AG10803 (cell line): ENCODE measurements around the gene PFKFB4.

Experiments used
- DNase-seq: peaks from one replicate; pipeline ENCODE4 v3.0.0; 2010; ENCODE audit warnings: low read depth
- H3K4me3 ChIP-seq: 2 replicates; pipeline ENCODE4 v1.5.1; 2011; ENCODE audit warnings: mild to moderate bottlenecking, low read length, control low read depth
- TF ChIP-seq, protein P1 (sequence below): conservative IDR thresholded peaks from 2 replicates; pipeline ENCODE4 v1.5.1; 2011; ENCODE audit warnings: mild to moderate bottlenecking, low read length, control low read depth, inconsistent platforms

The PFKFB4 gene

DNA sequence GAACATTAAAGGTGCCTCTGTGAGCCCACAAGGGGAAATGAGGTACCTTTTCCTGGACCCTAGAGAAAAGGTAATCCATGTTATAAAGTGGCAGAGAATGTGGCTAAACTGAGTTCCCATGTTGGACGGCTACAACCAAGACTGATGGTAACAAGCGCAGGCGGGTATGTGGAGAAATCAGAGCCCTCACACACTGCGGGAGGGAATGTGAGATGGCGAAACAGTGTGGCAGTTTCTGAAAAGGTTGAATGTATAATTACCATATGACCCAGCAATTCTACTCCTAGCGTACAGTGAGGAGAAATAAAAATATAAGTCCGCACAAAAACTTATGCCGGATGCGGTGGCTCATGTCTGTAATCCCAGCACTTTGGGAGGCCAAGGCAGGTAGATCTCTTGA lies 28.6 kb downstream of the PFKFB4 start:
- no peak overlapping the region for H3K4me3 ChIP-seq
- TF ChIP-seq, protein P1, sequence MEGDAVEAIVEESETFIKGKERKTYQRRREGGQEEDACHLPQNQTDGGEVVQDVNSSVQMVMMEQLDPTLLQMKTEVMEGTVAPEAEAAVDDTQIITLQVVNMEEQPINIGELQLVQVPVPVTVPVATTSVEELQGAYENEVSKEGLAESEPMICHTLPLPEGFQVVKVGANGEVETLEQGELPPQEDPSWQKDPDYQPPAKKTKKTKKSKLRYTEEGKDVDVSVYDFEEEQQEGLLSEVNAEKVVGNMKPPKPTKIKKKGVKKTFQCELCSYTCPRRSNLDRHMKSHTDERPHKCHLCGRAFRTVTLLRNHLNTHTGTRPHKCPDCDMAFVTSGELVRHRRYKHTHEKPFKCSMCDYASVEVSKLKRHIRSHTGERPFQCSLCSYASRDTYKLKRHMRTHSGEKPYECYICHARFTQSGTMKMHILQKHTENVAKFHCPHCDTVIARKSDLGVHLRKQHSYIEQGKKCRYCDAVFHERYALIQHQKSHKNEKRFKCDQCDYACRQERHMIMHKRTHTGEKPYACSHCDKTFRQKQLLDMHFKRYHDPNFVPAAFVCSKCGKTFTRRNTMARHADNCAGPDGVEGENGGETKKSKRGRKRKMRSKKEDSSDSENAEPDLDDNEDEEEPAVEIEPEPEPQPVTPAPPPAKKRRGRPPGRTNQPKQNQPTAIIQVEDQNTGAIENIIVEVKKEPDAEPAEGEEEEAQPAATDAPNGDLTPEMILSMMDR, result no peak
- no peak for DNase-seq

DNA sequence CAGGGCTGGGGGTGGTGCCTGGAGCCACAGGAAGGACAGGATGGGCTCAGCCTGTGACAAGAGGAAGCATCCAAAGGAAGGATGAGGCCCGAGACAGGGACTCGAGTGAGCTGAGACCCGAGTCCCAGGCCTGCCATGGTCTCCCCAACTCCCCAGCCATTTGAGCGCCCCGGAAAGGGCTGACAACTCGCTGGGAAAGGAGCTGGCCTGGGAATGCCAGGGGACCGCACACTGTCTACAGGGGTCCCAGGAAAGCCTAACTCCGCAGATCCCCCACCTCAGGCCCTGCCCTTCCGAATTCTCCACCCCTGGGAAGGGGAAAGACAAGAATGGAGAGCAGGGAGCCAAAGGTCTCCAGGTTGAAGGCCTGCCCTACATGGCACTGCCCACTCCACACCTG lies 31.6 kb downstream of the PFKFB4 start:
- no peak for DNase-seq
- no peak overlapping the region for H3K4me3 ChIP-seq
- TF ChIP-seq, protein P1, result no peak

DNA sequence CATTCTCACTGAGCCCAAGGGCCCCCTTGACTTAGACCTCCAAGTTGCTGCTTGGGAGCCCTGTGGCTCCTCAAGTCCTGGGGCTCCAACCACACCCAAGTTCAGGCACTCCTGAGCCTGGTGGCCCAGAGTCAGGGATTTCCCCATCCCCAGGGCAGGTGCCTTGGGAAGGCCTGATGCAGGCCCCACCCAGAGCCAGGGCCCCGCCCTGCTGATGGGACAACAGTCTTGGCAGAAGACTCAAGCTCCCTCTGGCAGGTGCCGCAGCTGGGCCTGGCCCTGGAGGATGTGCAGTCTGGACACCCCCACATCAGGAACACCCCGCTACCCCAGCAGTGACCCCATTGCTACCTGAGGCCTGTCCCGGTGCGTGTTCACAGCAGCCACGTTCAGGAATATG lies 35.0 kb downstream of the PFKFB4 start:
- no peak for DNase-seq
- no peak overlapping the region for H3K4me3 ChIP-seq
- TF ChIP-seq, protein P1, result no peak

DNA sequence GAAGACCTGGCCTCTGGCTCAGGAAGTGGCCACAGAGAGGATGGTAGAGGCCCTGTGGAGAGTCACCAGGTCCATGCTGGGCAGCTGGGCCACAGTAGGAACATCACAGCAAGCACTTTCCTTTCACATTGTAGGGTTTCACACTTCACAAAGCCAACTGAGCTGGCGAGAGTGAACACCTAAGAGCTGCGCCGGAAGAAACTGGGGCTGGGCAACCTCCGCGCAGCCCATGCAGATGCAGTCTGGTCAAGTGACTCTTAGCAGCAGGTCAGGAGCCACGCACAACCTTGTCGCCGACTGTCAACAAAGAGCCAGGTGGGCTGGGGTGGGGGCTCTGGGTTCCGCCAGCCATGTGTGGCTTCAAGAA lies 37.3 kb downstream of the PFKFB4 start:
- DNase-seq, result no peak
- TF ChIP-seq, protein P1, result no peak
- H3K4me3 ChIP-seq, result no peak overlapping the region

DNA sequence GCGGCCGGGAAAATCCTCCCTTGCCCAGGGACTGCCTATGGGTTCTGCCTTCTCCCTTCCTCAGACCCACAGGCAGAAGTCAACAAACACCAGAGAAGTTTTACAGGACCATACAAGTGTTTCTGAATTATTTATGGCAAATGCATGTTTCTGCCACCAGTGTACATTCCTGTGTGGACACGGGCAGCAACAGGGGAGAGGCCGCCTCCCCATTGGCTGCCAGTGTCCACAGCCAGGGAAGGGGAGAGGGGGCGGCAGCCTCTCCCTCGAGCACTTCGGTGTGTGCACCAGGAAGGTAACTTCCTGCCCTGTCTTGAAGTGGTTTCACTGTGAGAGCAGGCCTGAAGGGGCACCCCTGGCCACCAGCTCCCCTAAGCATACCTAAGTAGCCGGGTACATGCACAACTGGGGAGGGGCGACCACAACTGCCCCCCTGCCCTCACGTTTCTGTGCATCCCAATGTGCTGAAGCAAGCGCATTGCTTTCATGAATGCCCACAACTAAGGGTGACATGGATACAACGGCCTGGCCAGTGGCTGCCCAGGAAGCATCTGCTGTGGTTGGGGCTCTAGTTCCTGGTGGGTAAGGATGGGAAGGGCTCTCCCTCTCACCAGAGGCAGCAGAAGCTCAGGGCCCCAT lies 37.8 kb downstream of the PFKFB4 start:
- H3K4me3 ChIP-seq, result no peak overlapping the region
- DNase-seq, result no peak

DNA sequence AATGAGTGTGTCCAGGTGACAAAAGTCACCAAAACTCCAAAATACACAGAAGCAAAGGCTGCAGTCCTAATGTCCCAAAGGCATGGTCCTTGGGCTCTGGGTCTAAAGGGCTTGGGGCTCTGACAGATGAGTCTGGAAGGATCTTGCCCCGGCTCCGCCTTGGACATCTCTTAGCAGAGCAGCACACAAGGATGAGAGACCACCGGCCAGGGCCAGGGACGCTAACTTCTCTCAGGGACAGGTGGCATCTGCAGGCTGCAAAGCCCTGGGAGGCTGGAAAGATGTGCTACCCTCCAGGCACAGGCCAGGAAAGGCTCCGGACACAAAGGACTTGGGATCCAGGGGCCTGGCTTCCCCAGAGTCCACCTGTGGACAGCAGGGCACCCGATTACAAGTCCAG lies 38.5 kb downstream of the PFKFB4 start:
- no peak overlapping the region for H3K4me3 ChIP-seq
- TF ChIP-seq, protein P1, result no peak
- no peak for DNase-seq

More for the DNA sequence above, 37.8 kb downstream of the PFKFB4 start:
- TF ChIP-seq, protein P1, result no peak

DNA sequence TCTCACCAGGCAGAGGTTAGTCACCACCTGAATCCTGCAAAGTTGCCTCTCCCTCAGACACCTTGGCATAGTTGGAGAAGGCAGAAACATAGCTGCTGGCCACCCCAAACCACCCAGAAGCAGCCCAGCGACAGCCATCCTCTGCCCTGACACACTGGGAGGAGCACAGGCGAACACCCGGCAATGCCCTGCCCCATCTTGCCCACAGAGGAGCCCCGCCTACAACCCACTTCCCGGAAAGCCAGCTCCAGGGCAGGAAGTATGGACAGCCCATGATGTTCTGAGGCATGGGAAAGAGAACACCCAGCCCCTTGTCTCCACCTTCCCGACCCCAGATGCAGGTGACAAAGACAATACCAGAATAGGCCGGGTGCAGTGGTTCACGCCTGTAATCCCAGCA lies 40.0 kb downstream of the PFKFB4 start:
- TF ChIP-seq, protein P1, result no peak
- DNase-seq, result no peak
- no peak overlapping the region for H3K4me3 ChIP-seq
